Body of pancreas (tissue), 4 donors: ENCODE results near the gene LMTK2.

Experiments
- CTCF ChIP-seq, 7 experiments: fragments of 450-650 bp in 4 of 7; fragments of 200-600 bp in 3 of 7; sonication (generic) in 3 of 7; IDR thresholded peaks; one replicate each; pipeline ENCODE4 v1.5.1; 2016 to 2019; ENCODE audit warnings: antibody characterized with exemption in 7 of 7
- POLR2A ChIP-seq, 3 donors: fragments of 450-650 bp; IDR thresholded peaks; one replicate each; pipeline ENCODE4 v1.6.1; 2016; ENCODE audit warnings: antibody characterized with exemption in 3 of 3, mild to moderate bottlenecking in 2 of 3

- TF ChIP-seq POLR2A (IDR thresholded peaks at IDR 0.05) (no peak), CTCF (IDR thresholded peaks at IDR 0.05) (no peak)
These were observed 28.0 kb downstream of the LMTK2 start for GRCh38 chr7:98134420-98135228.
